ENCODE data around the gene HS6ST2.

GRCh38 chrX:132749406-132749805 lies 209.0 kb downstream of the HS6ST2 start:
- TF ChIP-seq POLR2AphosphoS5 (IDR thresholded peaks at IDR 0.05; ENCODE audit: borderline replicate concordance, low read depth, low read length) (no peak), FOXP2 (optimal IDR thresholded peaks at IDR 0.05; ENCODE audit: control extremely low read depth, extremely low read length, insufficient read depth) (no peak)

All from SK-N-MC (cell line).